ENCODE results near the gene NTM. TPM values are rescaled to one million over a fixed set of nuclear protein-coding genes. Genes with fewer than 3 reads are reported as not detected.

NTM gene
- total and polyA plus RNA-seq, 2 donors (not counting 3 experiments of a cell fraction or from before 2014, with no cell fraction given) = 1.00 to 1.1 TPM

DNA sequence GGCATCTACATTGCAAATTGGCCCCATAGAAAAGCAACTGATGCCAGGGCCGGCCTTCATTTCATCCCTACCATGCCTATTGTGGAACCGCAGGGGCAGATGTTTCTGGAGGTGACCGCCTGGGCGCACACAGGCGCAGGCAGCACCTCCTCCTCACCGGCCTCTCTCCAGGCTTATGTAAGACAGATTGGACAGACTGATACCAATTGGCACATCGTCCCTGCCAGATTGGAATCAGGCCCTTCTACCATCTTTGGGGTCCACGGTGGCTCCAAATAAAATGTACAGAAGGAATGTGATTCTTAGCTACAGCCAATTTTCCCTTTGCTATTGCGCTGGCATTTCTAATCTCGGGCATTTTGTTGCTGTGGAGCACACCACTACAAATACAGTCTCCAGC lies 732.6 kb downstream of the NTM start:
- no peaks in the 10 kb centered on the region for H3K36me3 ChIP-seq (ENCODE audit: control insufficient read depth in 2 of 2, extremely low read depth in 1 of 2, insufficient read depth in 2 of 2, low read length in 2 of 2)
- dilution Hi-C loops (cut with MboI; ENCODE audit: extremely low pct_ligation_motif_present, low sequenced_read_pairs) = no loop called here
- H4K20me1 ChIP-seq (replicated peaks; ENCODE audit: control insufficient read depth, extremely low read depth, insufficient read depth, low read length) = no peaks in the 10 kb centered on the region
- FAIRE-seq (no peak), DNase-seq (ENCODE audit: low read depth, low spot score) (no peak)
- POLR2A ChIA-PET = no interaction called here
- no peak overlapping the region for H3K9ac ChIP-seq (replicated peaks; ENCODE audit: extremely low read depth, insufficient read depth, low read length)
- no peak overlapping the region for H2AFZ ChIP-seq (ENCODE audit: low read depth, low read length)
- no peaks in the 10 kb centered on the region for H3K4me1 ChIP-seq (ENCODE audit: control insufficient read depth, extremely low read depth, insufficient read depth, low read length)
- no peak overlapping the region for H3K4me3 ChIP-seq (replicated peaks in 1 of 3; ENCODE audit: insufficient read depth in 1 of 3, low read depth in 1 of 3, low read length in 3 of 3)
- TF ChIP-seq POLR2AphosphoS5 (IDR thresholded peaks at IDR 0.05; ENCODE audit: insufficient read depth, low read depth, low read length) = no peak
- no peak for TF ChIP-seq JUN (IDR thresholded peaks at IDR 0.05; ENCODE audit: borderline replicate concordance, insufficient read depth, insufficient read length, low read depth)
- TF ChIP-seq, protein P1, sequence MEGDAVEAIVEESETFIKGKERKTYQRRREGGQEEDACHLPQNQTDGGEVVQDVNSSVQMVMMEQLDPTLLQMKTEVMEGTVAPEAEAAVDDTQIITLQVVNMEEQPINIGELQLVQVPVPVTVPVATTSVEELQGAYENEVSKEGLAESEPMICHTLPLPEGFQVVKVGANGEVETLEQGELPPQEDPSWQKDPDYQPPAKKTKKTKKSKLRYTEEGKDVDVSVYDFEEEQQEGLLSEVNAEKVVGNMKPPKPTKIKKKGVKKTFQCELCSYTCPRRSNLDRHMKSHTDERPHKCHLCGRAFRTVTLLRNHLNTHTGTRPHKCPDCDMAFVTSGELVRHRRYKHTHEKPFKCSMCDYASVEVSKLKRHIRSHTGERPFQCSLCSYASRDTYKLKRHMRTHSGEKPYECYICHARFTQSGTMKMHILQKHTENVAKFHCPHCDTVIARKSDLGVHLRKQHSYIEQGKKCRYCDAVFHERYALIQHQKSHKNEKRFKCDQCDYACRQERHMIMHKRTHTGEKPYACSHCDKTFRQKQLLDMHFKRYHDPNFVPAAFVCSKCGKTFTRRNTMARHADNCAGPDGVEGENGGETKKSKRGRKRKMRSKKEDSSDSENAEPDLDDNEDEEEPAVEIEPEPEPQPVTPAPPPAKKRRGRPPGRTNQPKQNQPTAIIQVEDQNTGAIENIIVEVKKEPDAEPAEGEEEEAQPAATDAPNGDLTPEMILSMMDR (IDR thresholded peaks at IDR 0.05; ENCODE audit: extremely low read depth in 1 of 2, insufficient read depth in 1 of 2, low read depth in 1 of 2, low read length in 2 of 2) = no peak
- no peak for TF ChIP-seq GATA2 (IDR thresholded peaks at IDR 0.05; ENCODE audit: insufficient read depth, insufficient read length, low read depth, low read length)
- no peak overlapping the region for H3K4me2 ChIP-seq (ENCODE audit: insufficient read depth, low read length)
- no TSS peak for BruUV-seq (replicated peaks)
- intact Hi-C loops (cut with micrococcal nuclease) = no loop called here
- no peaks in the 10 kb centered on the region for H3K27me3 ChIP-seq (ENCODE audit: control insufficient read depth in 2 of 2, insufficient read depth in 2 of 2, low read length in 2 of 2)
- H3K79me2 ChIP-seq (ENCODE audit: control insufficient read depth, insufficient read depth, low read length) = no peaks in the 10 kb centered on the region
- H3K9me3 ChIP-seq (replicated peaks; ENCODE audit: control insufficient read depth, insufficient read depth, low read length) = no peaks in the 10 kb centered on the region
- H3K27ac ChIP-seq (ENCODE audit: insufficient read depth, low read depth, low read length) = no peak overlapping the region
- no peaks in the 10 kb centered on the region for H3K9me1 ChIP-seq (replicated peaks; ENCODE audit: control insufficient read depth, extremely low read depth, insufficient read depth, low read length)
- CTCF ChIA-PET = interaction anchor here (0.9 to 1.4 kb wide), 2 partner anchors 9 to 10 kb away, joined by 3 read pairs; no protein-coding TSS in a partner anchor

Measured in endothelial cell of umbilical vein (primary cell).